Measurements from ENCODE around the gene SNU13.

DNA sequence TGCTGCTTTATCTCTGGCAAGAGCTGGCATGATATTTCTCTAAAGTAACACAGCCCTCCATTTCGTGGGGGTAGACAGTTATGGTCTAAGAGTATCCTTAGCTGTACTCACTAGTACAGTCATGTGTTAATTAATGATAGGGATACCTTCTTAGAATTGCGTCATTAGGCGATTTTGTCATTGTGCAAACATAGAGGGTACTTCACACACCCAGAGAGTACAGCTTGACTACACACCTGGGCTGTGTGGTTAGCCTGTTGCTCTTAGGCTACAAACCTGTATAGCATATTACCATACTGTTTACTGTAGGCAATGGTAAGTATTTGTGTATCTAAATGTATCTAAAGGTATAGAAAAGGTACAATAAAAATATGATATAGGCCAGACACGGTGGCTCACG lies 50.5 kb downstream of the SNU13 start:
- TF ChIP-seq EZH2 (IDR thresholded peaks at IDR 0.05; ENCODE audit: insufficient read depth, poor library complexity, severe bottlenecking) (no peak), EZH2phosphoT487 (IDR thresholded peaks at IDR 0.05; ENCODE audit: insufficient read depth, low read depth) (no peak)
